HG03064 (cell line): ENCODE measurements around the gene KATNBL1.
"Not testable (repeated sequence)": the region's sequence is repeated elsewhere in the genome, so short reads cannot be mapped to it uniquely, and the experiment has no call there.

Experiments used
- ATAC-seq: cut with Tn5 transposase; IDR thresholded peaks from one replicate; pipeline ENCODE4 v1.9.1; 2021; ENCODE audit warnings: low read depth; ENCODE audit not compliant: unreplicated experiment

Gene KATNBL1

DNA sequence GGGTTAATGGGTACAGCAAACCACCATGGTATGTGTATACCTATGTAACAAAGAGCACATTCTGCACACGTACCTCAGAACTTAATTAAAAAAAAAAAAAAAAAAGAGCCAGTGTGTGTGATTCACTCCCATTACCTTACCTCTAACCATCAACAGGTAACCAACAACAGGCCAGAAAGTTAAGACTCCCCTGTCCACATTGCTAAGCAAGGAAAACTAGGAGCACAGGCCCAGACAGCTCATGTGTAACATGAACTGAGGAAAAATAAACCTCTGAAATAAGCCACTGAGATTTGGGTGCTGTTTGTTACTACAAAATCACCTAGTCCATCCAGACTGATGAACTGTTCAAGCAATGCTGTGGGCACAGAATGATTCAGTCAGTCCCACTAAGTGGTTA lies 6.0 kb downstream of the KATNBL1 start:
- no peak for ATAC-seq

DNA sequence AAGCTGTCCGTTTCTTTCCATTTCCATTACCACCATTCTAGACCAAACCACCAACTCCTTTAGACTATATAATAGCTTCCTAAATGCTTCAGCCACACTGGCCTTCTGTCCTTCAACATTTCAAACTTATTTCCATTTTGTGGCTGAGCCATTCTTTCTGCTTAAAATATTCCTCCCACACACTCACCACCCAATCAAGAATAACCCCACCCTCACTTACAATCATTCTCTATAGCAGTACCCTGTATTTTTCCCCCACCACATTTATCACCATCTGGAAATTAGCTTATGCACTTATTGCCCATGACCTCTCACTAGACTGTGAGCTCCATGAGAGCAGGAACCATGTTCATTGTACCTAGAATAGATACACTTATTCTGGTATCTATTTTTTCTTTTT lies 6.6 kb downstream of the KATNBL1 start:
- ATAC-seq, result no peak

DNA sequence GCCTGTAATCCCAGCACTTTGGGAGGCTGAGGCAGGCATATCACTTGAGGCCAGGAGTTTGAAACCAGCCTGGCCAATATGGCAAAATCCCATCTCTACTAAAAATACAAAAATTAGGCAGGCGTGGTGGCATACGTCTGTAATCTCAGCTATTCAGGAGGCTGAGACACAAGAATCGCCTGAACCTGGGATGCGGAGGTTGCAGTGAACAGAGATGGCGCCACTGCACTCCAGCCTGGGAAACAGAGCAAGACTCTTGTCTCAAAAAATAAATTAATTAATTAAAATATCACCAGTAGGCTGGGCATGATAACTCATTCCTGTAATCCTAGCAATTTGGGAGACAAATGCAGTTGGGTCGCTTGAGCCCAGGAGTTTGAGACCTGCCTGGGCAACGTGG lies 16.6 kb downstream of the KATNBL1 start:
- not testable (repeated sequence) for ATAC-seq

DNA sequence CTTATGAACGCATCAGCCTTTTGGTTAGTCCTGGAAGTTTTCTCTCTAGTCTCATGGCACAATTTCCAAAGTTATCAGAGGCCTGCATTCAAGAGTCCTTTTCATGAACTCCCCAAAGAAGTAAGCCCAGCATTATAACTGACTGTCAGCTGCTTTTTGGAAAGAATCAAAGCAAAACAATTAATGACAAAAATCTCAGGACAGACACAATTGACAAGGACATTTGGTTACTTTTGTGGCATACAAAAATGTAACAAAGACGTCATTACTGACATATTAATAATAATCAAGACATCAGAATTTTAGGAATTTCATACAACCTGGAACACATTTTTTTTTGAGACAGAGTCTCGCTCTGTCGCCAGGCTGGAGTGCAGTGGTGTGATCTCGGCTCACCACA lies 21.2 kb downstream of the KATNBL1 start:
- no peak for ATAC-seq

DNA sequence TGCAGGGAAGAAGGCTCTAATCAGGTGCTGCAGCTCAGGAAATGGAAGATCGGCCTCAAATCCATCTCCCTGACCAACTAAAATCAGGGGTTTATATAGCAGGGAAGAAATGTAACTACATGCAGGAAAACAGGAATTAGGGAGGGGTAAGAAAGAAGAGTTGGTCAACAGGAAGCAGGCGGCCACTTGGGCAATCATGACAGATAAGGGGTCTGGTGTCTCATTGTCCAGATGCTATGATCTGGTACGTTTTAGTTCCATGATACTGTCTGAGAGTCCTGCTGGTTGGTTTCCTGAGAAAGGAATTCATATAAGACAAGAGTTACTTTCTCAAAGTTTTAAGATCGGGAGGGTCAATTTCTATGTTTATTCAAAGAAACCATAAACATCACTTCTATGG lies 24.2 kb downstream of the KATNBL1 start:
- no peak for ATAC-seq

DNA sequence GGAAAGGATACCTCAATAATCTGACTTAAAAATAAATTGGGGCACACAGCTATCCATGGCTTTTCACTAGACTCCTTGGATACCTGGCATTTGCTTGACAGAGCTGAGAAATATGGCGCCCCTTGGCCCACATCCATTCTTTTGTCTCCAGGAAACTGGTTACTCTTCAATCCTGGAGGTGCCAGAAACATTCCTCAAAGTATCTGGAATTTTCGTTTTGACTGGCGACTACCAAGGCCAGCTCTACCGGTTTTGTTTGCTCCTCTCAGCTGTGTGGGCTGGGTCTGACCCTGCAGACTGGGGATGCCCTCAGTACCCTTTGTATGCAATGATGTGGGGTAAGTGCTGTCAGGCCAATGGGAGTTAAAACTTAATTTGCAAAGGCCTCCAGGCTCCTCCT lies 27.0 kb downstream of the KATNBL1 start:
- ATAC-seq, result no peak

DNA sequence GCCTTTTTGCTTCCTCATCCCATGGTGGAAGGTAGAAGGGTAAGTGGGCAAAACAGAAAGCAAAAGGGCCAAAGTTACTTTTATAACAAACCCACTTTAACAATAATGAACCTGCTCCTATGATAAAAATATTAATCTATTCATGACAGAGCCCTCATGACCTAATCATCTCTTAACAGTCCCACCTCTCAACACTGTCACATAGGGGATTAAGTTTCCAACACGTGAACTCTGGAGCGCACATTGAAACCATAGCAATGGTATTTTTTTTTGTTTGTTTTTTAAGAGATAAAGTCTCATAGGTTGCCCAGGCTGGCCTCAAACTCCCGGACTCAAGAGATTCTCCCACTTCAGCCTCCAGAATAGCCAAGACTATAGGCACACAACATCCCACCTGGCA lies 30.7 kb downstream of the KATNBL1 start:
- ATAC-seq, result no peak

DNA sequence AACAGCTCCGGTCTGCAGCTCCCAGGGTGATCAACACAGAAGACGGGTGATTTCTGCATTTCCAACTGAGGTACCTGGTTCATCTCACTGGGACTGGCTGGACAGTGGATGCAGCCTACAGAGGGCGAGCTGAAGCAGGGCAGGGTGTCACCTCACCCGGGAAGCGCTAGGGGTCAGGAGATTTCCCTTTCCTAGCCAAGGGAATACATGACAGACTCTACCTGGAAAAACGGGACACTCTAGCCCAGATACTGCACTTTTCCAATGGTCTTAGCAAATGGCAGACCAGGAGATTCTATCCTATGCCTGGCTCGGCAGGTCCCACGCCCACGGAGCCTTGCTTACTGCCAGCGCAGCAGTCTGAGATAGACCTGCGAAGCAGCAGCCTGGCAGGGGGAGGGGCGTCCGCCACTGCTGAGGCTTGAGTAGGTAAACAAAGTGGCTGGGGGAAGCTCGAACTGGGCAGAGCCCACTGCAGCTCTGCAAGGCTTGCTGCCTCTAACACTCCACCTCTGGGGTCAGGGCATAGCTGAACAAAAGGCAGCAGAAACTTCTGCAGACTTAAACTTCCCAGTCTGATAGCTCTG lies 43.8 kb downstream of the KATNBL1 start:
- not testable (repeated sequence) for ATAC-seq

DNA sequence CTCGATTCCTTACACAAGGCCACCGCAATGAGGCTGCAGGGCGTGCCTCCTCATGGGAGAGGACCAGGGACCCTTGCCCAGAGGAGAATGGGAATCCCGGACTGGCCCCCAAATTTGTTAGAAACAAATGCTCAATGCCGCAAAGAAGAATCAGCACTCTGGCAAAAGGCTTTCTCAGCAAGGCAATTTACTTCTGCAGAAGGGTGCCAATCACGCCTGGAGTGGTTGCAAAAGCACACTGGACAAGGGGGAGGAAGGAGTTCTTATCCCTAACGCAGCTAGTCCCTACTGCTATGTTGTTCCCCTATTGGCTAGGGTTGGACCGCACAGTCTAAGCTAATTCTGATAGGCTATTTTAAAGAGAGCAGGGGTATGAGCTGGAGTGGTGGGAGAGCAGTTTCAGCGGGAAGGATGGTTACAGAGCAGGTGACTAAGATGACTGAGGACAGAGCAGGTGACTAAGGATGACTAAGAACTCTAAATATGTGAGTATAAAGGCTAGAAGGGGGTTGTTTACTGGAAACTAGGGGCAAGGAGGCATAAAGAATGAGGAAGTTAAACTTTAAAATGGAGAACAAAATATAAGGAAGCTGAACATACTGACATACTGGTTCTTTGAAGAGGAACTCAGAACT lies 48.5 kb downstream of the KATNBL1 start:
- no peak for ATAC-seq

DNA sequence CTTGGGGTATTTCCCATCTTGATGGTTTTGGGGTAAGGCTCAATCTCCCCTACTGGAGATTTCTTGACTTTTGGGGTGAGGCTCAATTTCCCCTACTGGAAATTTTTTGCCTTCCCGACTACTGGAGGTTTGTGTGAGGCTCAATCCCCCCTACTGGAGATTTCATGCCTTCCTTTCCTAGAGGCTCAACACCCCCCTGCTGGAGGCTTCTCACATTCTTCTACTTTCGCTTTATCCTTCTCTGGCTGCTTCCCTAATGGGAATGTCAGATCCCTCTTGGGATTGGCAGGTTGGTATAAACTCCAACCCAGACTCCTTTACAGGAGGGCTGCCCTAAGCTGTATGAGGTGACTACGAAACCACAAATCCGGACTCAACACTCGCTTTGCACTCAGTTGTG lies 49.2 kb downstream of the KATNBL1 start:
- ATAC-seq, result no peak

DNA sequence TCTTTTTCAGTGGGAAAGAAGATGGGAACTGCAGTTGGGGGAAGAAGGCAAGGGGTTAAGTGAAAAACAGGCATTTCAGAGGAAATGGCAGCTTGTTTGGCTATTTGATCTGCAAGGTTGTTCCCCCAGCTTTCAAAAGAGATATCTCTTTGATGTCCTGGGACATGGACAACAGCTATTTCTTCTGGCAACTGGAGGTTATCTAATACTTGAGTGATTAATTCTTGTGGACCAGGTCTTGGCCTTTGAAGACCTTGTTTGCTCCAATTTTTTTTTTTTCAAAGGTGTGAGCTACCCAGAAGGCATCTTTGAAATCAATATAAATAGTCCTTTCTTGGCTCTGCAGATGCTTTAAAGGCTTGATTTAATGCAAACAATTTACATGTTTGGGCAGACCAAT lies 51.5 kb downstream of the KATNBL1 start:
- no peak for ATAC-seq

DNA sequence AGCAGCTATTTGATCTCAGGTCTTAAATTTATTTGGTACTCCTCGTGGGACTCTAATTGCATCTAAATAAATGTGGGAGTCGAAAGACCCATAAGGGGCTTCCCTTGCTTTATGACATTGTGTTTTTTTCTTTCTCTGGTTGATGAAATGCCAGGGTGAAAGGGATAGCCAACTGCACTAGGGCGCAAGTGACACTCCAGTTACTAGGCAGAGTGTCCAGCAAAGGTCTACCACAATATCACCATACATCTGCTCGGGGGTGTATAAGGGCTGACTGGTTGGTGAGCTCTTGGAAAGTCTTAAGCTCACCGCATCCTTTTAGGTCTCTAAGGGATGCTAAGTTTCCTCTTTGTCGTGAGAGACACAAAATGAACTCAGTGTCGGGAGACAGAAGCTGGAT lies 54.0 kb downstream of the KATNBL1 start:
- ATAC-seq, result no peak

DNA sequence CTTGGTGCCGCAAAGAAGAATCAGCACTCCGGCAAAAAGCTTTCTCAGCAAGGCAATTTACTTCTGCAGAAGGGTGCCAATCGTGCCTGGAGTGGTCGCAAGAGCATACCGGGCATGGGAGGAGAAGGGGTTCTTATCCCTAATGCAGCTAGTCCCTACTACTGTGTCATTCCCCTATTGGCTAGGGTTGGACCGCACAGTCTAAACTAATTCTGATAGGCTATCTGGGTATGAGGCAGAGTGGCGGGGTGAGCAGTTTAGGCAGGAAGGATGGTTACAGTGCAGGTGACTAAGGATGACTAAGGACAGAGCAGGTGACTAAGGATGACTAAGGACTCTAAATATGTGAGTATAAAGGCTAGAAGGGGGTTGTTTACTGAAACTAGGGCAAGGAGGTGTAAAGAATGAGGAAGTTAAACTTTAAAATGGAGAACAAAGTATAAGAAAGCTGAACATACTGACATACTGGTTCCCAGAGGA lies 55.1 kb downstream of the KATNBL1 start:
- ATAC-seq, result no peak

DNA sequence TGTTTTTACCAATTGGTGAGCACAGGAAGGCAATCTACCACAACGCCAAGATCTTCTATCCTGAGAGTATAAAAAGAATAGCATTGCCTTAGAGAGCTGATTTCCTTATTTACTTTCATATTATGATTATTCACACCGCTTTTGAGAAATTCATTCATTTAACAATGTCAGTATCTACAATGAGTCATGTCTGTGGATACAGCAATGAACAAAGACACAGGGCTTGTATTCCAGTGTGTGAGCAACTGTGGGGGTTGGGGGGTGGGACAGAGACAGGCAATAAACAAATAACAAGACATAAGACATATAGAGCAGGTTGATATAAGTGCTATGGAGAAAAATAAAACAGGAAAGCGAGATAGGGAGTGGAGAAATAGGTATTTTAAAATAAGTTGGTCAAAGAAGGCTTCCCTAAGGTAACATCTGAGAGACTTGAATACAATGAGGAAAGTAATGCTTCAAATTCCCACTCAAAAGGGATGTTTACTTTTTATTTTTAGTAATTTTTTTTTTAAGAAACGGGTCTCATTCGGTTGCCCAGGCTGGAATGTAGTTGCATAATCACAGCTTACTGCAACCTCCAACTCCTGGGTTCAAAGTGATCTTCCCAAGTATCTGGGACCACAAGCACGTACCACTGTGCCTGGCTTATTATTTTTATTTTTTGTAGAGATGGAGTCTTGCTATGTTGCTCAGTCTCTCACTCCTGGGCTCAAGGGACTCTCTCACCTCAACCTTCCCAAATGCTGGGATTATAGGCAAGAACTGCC lies 62.3 kb downstream of the KATNBL1 start:
- ATAC-seq, result no peak

DNA sequence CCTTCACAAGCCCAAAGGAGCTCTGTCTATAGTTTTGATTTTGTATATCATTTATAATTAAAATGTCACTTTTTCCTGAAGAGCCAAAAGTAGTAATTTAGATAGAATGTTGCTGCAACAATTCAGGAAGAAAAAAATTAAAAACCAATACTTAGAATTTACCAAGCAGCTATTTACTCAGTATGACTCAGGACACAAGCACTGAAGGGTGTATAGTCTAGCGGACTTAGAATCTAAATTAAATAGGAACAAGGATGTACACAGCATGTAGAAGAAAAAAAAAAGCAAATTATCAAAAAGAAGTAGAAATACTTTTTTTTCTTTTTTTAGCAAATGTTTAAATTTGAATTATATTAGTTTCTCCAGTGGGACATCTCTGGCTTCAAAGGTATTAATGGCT lies 76.4 kb downstream of the KATNBL1 start:
- no peak for ATAC-seq

DNA sequence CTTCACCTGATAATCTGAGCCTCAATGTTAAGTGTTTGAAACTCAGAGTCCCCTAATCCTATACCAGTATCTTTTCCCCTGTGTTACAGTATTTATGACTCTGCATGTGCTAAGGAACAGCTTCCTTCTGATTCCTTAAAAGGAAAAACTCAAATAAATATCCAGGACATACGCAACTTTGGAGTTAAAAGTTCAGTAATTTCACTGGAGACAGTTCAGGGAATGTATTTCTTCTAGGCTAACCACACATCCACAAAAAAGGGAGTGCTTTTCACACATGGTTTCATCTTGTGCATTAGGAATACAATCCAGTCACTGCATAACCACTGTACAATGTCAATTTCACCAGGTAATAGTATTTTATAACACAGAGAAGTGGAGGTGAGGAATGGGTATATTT lies 77.0 kb downstream of the KATNBL1 start:
- ATAC-seq, result no peak

DNA sequence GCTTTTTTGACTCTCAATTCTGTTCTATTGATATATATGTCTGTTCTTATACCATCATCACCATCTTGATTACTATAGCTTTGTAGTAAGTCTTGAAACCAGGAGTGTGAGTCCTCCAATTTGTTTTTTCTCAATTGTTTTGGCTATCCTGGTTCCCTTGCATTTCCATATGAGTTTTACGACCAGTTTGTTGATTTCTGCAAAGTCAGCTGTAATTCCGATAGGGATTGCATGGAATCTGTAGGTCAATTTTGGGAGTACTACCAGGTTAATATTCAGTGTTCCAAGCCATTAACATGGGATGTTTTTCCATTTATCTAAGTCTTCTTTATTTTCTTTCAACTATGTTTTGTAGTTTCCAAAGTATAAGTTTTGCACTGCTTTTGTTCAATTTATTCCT lies 81.0 kb downstream of the KATNBL1 start:
- no peak for ATAC-seq

DNA sequence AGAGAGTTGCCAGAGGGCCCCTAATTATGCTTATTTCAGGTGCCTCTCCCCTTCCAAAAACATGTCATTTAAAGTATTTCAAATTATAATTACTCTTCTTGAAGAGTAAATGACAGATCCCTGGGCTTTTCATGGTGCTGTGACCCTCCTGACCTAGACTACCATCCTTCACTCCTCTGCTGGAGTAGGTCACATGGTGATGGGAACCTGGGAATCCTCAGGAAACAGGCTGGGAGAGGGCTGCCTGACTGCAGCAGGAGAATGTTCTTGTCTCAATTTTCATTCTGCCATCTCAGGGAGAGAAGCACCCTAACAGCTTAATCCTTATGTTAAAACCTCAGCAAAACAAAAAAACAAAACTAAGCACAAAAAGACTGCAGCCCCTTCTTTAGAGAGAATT lies 83.4 kb downstream of the KATNBL1 start:
- no peak for ATAC-seq

DNA sequence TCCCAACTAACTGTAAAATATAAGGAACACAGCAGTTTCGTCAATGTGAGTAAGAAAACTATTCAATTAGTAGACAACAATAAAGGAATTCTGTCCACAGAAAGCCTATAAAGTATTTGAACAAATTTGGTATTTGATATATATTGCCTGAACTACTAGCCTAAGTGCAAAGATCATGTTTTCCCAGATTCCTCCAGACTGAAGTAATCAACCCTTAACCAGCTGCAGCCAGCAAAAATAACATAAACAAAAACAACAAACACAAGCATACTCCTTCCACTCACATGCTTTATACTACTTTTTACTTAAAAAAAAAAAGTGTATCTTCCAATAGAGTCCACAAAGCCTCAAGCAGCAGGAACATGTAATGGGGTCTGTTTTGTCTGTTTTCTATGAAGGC lies 84.0 kb downstream of the KATNBL1 start:
- no peak for ATAC-seq

DNA sequence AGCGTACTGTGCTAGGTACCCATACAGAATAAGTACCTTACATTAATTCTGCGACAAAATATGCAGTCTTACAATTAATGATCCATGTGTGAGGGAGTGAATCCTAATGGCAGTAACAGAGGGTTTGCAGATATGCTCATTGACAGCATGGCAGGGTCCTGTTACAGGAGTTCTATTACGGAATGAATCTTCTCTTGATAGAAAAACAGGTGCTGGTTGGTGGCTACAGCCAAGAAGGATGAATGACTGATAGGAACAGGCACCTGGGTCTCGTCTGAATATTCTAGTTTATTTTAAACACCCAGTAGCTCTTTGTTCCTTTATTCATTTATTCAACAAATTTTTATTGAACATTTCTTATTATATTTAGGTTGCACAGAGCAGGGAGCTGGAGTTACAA lies 85.2 kb downstream of the KATNBL1 start:
- no peak for ATAC-seq

DNA sequence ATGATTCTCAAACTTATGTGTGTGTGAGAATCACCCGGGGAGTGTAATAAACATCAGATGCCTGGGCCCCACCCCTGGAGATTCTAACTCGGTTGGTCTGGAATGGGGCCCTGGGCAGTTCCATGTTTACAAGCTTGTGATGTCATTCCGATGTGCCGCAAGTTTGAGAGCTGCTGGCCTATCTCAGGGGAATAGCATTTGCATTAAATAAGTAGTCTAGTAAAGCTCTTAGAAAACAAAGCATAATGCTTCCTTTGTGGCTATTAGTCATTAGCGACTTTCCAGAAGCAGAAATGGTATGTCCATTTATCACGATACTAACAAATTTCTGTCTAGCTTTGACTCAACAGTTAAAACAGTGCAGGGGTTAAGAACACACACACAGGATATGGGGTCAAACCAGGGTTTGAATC lies 87.1 kb downstream of the KATNBL1 start:
- no peak for ATAC-seq

DNA sequence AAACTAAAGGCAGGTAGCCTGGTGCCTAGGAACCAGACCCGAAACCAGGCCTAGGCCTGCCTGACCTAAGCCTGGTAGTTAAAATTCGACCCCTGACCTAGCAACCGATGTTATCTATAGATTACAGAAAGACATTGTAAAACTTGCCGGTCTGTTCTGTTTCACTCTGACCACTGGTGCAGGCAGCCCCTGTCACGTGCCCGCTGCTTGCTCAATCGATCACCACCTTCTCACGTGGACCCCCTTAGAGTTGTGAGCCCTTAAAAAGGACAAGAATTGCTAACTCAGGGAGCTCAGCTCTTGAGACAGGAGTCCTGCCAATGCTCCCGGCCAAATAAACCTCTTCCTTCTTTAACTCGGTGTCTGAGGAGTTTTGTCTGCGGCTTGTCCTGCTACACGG lies 88.1 kb downstream of the KATNBL1 start:
- ATAC-seq, result not testable (repeated sequence)
